ENCODE measurements around the gene MAT2B.

The MAT2B gene

GRCh38 chr5:163551156-163551555, 45.7 kb downstream of the MAT2B start:
- DNase-seq (ENCODE audit: low spot score), result no peak

DNA sequence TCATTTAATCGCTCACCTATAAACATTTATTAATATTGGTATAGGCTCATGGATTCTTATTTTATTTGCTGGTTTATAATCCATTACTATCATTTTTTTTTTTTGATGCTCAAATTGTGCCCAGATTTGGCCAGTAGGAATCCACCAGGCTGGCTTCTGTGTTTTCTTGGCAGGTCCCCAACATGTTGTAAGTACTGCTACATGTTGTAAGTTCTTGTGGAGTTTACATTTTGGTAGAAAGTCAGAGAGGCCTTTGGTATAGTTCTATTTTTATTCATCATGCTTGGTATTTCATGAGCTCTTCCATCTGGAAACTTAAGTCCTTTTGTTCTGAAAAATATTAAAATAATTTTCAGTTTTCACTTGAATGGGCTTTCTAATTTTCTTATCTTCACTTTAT, 47.1 kb downstream of the MAT2B start:
- DNase-seq (ENCODE audit: low spot score), result no peak

DNA sequence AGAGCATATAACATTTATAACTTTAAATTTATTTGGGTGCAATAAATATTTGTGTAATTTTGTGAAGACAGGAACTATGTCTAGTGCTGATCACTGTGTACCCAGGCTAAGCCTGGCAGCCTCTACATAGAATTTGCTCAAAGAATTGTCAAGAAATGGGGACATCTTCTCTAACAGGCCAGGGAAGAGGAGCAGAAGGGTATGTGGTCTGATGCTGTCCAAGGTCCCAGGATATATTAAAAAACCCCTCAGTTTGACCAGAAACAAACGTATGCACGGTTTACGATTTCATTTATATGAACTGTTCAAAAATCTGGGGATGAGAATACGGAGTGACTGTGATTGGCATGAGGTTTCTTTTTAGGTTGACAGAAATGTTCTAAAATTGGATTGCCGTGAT, 55.9 kb downstream of the MAT2B start:
- DNase-seq (ENCODE audit: low spot score), result no peak

- DNase-seq (ENCODE audit: low spot score), result no peak
Observed at GRCh38 chr5:163562071-163562470, 56.7 kb downstream of the MAT2B start.

- no peak for DNase-seq (ENCODE audit: low spot score)
Observed at GRCh38 chr5:163563112-163563511, 57.7 kb downstream of the MAT2B start.

- DNase-seq (ENCODE audit: low spot score), result no peak
Observed at GRCh38 chr5:163563880-163564279, 58.5 kb downstream of the MAT2B start.

GRCh38 chr5:163564321-163564938, 59.0 kb downstream of the MAT2B start:
- DNase-seq (ENCODE audit: low spot score), result peak; percentile 30

DNA sequence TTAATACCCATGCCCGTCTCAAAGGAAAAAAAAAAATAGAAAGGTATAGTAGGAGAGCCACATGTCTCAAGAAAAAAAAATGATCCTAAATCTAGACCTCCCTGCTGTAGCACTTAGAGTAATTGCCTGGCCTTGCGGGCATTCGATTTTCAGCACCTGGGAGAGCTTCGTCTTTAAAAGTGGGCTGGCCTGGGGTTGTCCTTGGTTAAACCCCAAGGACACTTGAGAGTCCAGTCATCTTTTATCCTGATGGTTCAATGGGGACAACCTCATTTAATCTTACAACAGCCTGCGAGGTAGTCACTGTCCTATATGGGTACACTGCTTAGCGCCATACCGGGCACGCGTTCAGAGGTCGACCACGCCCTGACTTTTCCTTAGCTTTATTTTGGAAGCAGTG, 60.1 kb downstream of the MAT2B start:
- DNase-seq (ENCODE audit: low spot score), result no peak

DNA sequence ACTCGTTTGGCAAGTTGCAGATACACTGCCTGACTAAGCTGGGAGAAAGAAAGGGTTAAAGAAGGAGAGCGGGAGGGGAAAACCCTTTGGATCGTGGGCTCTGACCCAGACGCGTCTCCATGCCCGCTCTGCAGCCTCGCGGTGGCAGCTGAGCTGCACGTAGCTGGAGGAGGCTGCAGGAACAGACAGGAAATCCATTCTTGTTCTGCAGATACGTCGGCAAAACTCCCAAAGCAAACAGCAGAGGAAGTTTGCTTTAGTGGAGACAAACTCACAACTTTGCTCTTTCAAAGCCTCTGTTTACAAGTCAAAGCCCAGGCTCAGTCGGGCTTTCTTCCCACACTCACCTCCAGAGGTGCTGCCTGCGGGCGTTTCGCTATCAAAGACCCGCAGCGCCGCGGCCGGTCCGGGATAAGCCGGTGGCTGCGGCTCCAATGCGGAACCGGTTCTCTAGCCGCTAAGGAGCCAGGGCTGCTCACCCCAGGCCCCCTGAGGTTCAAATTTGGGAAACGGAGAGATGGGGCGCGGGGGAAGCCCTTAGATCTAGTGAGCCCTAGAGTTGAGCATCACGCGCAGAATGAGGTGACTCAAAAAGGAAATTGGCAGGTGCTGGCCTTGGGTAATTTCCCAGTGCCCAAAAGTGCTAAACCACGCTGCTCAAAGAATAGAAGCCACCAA, 60.7 kb downstream of the MAT2B start:
- no peak for DNase-seq (ENCODE audit: low spot score)

- no peak for DNase-seq (ENCODE audit: low spot score)
Observed at GRCh38 chr5:163566678-163567077, 61.3 kb downstream of the MAT2B start.

GRCh38 chr5:163567811-163568210, 62.4 kb downstream of the MAT2B start:
- DNase-seq (ENCODE audit: low spot score), result no peak
